Kasumi-1 (cell line): ENCODE results near the gene PAIP2B.
"Not testable (repeated sequence)": the region's sequence is repeated elsewhere in the genome, so short reads cannot be mapped to it uniquely, and the experiment has no call there.

ENCODE experiments used
- DNase-seq, 2 experiments: peaks; one replicate each; lab custom pipeline; 2025; lab: John Stamatoyannopoulos, UW

The PAIP2B gene

GRCh38 chr2:71226965-71227560 is at the start of gene PAIP2B:
PAIP2B (minus strand) TSS chr2:71227103; CDS start chr2:71202589, 24,514 bp downstream.
- DNase-seq, result peak; percentile 91 to 94

- no peak for DNase-seq
Observed at GRCh38 chr2:71275939-71276310, 49.0 kb upstream of the PAIP2B start.

GRCh38 chr2:71269511-71270090 is 42.7 kb upstream of the PAIP2B start:
- no peak for DNase-seq

GRCh38 chr2:71263386-71263785 is 36.5 kb upstream of the PAIP2B start:
- DNase-seq, result no peak

- no peak for DNase-seq
Observed at GRCh38 chr2:71261534-71261933, 34.6 kb upstream of the PAIP2B start.

- DNase-seq, result no peak
Observed at GRCh38 chr2:71256421-71256820, 29.5 kb upstream of the PAIP2B start.

- no peak for DNase-seq
Observed at GRCh38 chr2:71254776-71255175, 27.9 kb upstream of the PAIP2B start.

GRCh38 chr2:71254078-71254477 is 27.2 kb upstream of the PAIP2B start:
- no peak for DNase-seq

- DNase-seq, result no peak
Observed at GRCh38 chr2:71253476-71253875, 26.6 kb upstream of the PAIP2B start.

GRCh38 chr2:71252862-71253261 is 26.0 kb upstream of the PAIP2B start:
- DNase-seq, result no peak

- no peak for DNase-seq
Observed at GRCh38 chr2:71250935-71251334, 24.0 kb upstream of the PAIP2B start.

GRCh38 chr2:71244302-71244660 is 17.4 kb upstream of the PAIP2B start:
- DNase-seq, result no peak

- DNase-seq, result no peak
Observed at GRCh38 chr2:71243634-71244301, 16.9 kb upstream of the PAIP2B start.

- DNase-seq, result no peak
Observed at GRCh38 chr2:71240794-71241193, 13.9 kb upstream of the PAIP2B start.

- no peak for DNase-seq
Observed at GRCh38 chr2:71238089-71238488, 11.2 kb upstream of the PAIP2B start.

GRCh38 chr2:71235930-71236587 is 9.2 kb upstream of the PAIP2B start:
- no peak for DNase-seq

GRCh38 chr2:71233072-71233471 is 6.2 kb upstream of the PAIP2B start:
- not testable (repeated sequence) for DNase-seq

GRCh38 chr2:71226096-71226964 is 573 bp downstream of the PAIP2B start:
- DNase-seq, result peak; percentile 10 to 47

GRCh38 chr2:71224935-71225334 is 2.0 kb downstream of the PAIP2B start:
- DNase-seq, result no peak

- no peak for DNase-seq
Observed at GRCh38 chr2:71224457-71224856, 2.4 kb downstream of the PAIP2B start.

GRCh38 chr2:71223767-71224333 is 3.1 kb downstream of the PAIP2B start:
- peak; percentile 46 to 51 for DNase-seq

GRCh38 chr2:71220743-71221142 is 6.2 kb downstream of the PAIP2B start:
- DNase-seq, result no peak
